Vagina (tissue), 2 donors: ENCODE measurements around the gene CBX4.

Experiments used
- CTCF ChIP-seq, 3 experiments: fragments of 450-650 bp in 2 of 3; fragments of 200-600 bp in 1 of 3; sonication (generic) in 1 of 3; IDR thresholded peaks; one replicate each; pipeline ENCODE4 v1.5.1; 2017 to 2019; ENCODE audit warnings: antibody characterized with exemption in 3 of 3, mild to moderate bottlenecking in 2 of 3, moderate library complexity in 2 of 3
- POLR2A ChIP-seq, 2 donors: fragments of 450-650 bp; IDR thresholded peaks; one replicate each; pipeline ENCODE4 v1.6.1; 2017; ENCODE audit warnings: antibody characterized with exemption in 2 of 2, mild to moderate bottlenecking in 2 of 2, moderate library complexity in 2 of 2
- POLR2AphosphoS5 ChIP-seq, 2 donors: sonication (generic); formaldehyde crosslinking; IDR thresholded peaks; one replicate each; pipeline ENCODE4 v1.9.0; 2017; ENCODE audit warnings: antibody characterized with exemption in 2 of 2, mild to moderate bottlenecking in 2 of 2, low read depth in 1 of 2; ENCODE audit not compliant: insufficient read depth in 1 of 2

DNA sequence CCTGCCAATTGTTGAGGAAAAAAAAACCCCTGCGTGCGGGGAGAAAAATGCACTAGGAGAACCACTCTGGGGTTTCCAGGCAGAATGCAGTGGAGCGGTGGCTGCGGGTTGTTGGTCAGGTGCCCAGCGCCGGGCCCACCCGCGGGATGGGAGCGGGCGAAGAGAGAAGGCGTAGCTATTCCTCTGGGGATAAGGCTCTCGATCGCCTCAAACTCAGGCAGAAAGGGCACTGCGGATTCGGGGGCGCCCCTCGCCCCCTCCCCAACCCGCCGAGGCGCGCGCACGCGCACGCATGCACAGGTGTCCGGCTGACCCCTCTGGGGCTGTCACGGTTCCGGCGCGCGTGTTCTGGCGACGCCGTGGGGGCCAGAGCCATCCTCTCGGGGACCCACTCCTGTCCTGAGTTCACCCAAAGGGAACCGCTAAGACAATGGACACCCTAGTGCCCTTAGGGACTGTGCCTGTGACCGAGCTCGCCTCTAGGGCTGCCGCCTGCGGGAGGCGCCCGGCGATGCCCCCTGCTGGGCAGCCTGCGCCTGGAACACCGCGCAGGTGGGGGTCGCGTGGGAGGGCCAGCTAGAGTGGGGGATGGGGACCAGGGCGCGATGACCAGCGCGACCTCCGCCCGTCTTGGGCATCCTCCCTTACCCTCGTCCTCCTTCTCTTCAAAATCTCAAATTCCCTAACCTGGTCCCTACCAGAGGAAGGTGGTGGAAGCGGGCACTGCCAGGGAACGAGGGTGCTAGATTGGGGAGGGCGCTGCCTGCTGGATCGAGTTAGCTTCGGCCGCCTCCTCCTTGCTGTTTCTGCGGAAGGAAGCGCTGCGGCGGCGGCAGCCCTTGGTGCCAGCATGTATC, 28.0 kb downstream of the CBX4 start:
- peak in 1 of 3 experiments; percentile 3 for TF ChIP-seq CTCF (IDR thresholded peaks at IDR 0.05)
- TF ChIP-seq POLR2A (IDR thresholded peaks at IDR 0.05) = no peak
- TF ChIP-seq POLR2AphosphoS5 (IDR thresholded peaks at IDR 0.05; ENCODE audit: insufficient read depth in 1 of 2, low read depth in 1 of 2) = no peak
